GM19468 (cell line): Measurements from ENCODE around the gene DNAJB6.

Experiments used
- ATAC-seq: cut with Tn5 transposase; IDR thresholded peaks from one replicate; pipeline ENCODE4 v1.9.1; 2021; ENCODE audit warnings: mild to moderate bottlenecking, moderate library complexity, moderate number of reproducible peaks; ENCODE audit not compliant: unreplicated experiment; ENCODE audit errors: extremely low read depth

DNAJB6 gene

GRCh38 chr7:157361537-157361936, 24.7 kb downstream of the DNAJB6 start:
- no peak for ATAC-seq

- no peak for ATAC-seq
Measured at GRCh38 chr7:157362729-157363128, 25.9 kb downstream of the DNAJB6 start.

- ATAC-seq, result no peak
Measured at GRCh38 chr7:157366722-157367121, 29.9 kb downstream of the DNAJB6 start.

DNA sequence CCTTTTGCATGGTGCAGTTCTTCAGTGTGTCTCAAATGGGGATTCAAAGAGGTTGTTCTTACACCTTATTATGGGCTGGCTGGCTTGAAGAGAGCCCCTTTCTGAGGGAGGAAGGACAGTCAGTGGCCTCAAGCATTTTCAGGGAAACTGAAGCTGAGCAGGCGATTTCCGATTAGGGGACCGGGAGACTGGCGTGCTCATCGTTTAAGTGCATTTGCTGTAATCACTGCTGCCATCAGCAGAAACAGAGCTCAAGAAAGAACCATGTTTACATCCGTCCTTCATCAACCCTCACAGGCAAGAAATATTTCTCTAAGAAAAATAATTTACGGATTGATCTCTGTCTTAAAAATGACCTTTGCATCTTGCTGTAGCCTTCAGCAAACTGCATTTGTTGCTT, 32.2 kb downstream of the DNAJB6 start:
- ATAC-seq, result no peak

DNA sequence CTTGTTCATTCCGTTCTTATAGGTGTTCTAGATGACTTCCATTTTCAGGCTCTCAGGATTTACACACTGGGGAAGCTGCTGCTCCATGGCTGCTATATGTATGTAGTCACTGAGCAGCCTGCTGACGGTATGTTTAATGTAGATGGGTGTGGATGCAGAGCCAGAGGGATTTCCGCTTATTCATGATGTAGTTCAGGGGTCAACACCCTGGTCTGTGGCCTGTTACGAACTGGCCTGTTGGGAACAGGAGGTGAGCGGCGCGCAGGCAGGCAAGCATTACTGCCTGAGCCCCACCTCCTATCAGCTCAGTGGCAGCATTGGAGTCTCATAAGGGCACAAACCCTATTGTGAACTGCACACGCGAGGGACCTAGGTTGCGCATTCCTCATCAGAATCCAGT, 33.9 kb downstream of the DNAJB6 start:
- ATAC-seq, result no peak

DNA sequence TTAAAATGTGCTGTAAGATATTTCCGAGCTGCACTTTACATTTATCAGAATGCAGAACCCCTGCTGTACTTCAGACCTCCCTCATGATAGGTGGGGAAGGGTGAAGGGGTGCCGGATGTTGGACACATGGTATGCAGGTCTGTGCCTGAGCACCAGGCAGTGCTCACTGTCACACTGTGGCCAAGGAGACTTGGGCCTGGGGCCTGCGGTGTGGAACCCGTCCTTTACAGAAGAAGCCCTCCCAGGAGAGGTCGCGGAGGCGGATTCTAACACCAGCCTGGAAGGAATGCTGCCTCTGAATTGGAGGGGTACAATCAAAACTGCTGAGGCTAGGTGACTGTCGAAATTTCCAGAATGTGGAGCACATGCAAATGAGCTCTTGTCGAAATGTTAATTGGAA, 34.5 kb downstream of the DNAJB6 start:
- ATAC-seq, result no peak

GRCh38 chr7:157372300-157373232, 35.8 kb downstream of the DNAJB6 start:
- ATAC-seq, result no peak

DNA sequence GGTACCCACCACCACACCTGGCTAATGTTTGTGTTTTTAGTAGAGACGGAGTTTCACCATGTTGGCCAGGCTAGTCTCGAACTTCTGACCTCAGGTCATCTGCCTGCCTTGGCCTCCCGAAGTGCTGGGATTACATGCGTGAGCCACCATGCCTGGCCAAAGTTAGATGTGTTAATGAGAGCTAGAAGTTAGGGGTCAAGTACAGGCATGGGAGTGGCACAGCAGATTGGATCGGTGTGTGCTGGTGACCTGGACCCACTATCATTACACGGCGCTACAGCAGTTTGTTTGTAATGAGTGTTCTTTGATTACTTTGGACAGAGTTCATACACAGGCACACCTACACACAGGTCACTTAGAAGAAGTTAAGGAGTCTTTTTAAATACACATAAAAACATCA, 36.7 kb downstream of the DNAJB6 start:
- no peak for ATAC-seq

- ATAC-seq, result no peak
Measured at GRCh38 chr7:157375410-157375809, 38.6 kb downstream of the DNAJB6 start.

- ATAC-seq, result no peak
Measured at GRCh38 chr7:157377436-157378124, 40.8 kb downstream of the DNAJB6 start.

DNA sequence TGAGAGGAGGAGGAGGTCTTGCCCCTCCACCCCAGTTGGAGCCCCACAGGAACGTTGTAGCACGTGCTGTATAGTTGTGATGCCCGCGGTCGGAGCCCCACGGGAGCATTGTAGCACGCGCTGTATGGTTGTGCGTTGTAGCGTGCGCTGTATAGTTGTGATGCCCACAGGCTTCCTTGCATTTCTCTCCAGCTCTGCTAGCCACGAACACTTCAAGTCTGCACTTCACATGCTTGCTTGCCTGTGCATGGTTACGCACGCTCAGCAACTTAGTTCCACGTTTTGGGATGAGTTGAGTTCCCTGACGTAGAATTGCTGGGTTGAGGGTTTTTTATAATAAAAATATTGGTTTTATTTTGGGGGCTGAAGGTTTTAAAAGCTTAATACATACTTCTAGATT, 41.6 kb downstream of the DNAJB6 start:
- no peak for ATAC-seq

GRCh38 chr7:157379493-157379892, 42.7 kb downstream of the DNAJB6 start:
- no peak for ATAC-seq

- ATAC-seq, result no peak
Measured at GRCh38 chr7:157380416-157380815, 43.6 kb downstream of the DNAJB6 start.

DNA sequence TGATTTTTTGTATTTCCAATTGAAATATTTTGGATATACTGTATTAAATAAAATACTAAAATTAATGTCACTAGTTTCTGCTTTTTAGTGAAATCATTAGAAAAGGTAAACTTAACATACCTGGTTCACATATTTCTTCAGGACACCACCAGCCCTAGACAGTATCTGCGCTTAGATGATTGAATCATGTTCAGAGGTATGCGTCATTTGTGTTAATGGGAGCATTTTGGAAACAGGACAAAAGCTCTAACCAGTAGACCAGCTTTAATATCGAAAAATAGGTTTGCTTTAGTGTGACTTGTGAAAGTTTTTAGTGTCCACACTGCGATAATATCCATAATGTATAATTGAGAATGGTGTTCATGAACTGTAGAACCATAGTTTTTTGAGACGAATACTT, 47.1 kb downstream of the DNAJB6 start:
- no peak for ATAC-seq

- no peak for ATAC-seq
Measured at GRCh38 chr7:157384301-157384700, 47.5 kb downstream of the DNAJB6 start.

DNA sequence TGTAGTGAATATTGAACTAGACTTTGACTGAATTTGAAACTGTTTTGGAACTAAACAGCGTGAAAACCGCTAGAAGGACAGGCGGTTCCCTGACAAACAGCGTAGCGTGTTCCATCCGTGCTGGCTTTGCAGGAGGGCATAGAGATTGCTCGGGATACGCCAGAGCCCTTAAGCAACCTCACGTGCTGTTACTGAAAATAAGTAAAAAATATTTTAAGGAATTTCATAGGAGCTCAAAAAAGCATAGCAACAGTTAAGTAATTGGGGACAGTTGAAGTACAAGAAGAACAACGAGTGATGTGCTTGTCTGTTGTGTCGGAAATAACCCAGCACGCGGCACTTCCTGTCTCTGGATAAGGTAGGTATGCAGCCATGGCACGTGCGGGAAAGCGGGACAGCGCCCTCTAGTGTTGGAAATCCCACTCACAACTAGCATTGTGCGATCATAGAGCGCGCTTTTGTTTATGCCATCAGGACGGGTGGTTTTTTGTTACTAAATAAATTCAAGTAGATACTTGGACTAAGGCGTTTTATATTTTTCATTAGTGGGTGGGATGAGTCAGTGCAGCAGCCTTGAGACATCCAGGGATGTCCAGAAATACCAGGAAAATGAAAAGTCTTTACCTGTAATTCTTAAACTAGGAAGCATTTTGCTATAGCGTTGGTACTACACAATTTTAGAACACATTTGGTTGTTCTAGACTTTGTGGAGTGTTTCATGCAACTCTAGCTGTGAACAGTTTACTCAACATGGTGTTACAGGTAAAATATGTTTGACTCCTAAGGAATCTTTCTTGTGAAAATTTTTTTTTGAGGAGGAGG, 50.4 kb downstream of the DNAJB6 start:
- ATAC-seq, result peak; percentile 64

DNA sequence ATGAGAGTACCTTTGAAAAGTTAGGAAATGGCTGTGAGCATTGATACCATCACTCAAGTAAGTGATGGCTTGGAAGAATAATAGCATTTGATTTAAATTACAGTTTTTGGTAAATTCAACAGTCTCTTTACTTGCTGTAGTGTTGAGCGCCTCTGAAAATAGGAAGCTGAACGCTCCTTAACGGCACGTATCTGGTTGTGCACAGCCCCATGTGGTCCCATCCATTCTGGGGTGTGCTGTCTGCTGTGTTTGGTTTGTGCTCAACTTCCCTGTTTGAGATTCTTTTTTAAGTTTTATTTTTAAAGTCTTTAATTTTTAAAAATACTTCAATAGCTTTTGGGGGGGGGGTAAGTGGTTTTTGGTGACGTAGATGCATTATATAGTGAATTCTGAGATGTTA, 51.5 kb downstream of the DNAJB6 start:
- no peak for ATAC-seq

- ATAC-seq, result no peak
Measured at GRCh38 chr7:157389951-157390730, 53.3 kb downstream of the DNAJB6 start.

GRCh38 chr7:157391036-157391710, 54.4 kb downstream of the DNAJB6 start:
- no peak for ATAC-seq
